Esophagus squamous epithelium (tissue), 4 donors: Measurements from ENCODE around the gene INTS7.

Source experiments
- POLR2A ChIP-seq, 4 donors: fragments of 450-650 bp; IDR thresholded peaks; one replicate each; pipeline ENCODE4 v1.6.1; 2017; ENCODE audit warnings: antibody characterized with exemption in 4 of 4, mild to moderate bottlenecking in 4 of 4, moderate library complexity in 3 of 4
- TF ChIP-seq, protein P1 (sequence below), 6 experiments: fragments of 450-650 bp in 4 of 6; fragments of 200-600 bp in 2 of 6; sonication (generic) in 2 of 6; IDR thresholded peaks; one replicate each; pipeline ENCODE4 v1.5.1; 2016 to 2019; ENCODE audit warnings: antibody characterized with exemption in 6 of 6, mild to moderate bottlenecking in 4 of 6, moderate library complexity in 4 of 6

DNA sequence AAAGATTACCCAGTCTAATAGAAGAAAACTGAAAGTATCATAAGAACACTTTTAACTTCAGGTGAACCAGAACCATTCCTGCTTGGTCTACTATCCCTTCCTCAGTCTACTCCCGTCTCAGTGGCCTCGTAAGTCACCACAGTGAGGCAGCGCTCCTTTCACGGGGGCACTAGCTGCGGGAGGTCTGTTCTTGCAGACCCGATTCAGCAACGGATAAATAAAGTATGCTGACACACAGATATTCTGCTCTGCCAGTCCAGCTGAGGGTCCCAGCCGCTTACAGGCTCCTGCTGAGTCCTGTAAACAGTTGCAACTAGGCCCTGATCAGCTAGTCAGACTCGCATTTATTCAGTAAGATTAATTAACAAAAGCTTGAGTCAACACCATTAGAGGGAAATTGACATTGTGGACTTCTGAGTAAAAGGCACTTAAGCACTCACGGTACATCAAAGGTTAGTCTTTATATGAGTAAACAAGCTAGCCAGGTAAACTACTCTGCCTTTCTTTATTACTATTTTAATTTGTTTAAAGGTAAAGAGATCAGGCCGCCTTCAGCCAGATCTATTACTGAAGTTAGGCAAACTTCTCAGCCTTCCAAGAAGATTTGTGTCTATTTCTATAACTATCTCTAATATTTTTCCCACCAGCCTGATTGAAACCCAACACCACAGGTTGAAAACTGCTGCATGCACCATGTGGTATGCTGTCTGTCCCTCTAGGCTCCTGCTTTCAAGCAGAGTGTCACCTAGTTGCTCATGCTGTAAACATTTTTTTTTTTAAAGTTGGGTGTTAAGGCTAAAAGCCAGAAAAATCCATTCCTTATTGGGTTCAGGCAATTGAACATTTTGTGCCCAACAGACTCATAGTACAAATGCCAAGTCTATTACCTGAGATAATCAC is 87.7 kb downstream of the INTS7 start:
- TF ChIP-seq, protein P1, sequence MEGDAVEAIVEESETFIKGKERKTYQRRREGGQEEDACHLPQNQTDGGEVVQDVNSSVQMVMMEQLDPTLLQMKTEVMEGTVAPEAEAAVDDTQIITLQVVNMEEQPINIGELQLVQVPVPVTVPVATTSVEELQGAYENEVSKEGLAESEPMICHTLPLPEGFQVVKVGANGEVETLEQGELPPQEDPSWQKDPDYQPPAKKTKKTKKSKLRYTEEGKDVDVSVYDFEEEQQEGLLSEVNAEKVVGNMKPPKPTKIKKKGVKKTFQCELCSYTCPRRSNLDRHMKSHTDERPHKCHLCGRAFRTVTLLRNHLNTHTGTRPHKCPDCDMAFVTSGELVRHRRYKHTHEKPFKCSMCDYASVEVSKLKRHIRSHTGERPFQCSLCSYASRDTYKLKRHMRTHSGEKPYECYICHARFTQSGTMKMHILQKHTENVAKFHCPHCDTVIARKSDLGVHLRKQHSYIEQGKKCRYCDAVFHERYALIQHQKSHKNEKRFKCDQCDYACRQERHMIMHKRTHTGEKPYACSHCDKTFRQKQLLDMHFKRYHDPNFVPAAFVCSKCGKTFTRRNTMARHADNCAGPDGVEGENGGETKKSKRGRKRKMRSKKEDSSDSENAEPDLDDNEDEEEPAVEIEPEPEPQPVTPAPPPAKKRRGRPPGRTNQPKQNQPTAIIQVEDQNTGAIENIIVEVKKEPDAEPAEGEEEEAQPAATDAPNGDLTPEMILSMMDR (IDR thresholded peaks at IDR 0.05) = no peak
- no peak for TF ChIP-seq POLR2A (IDR thresholded peaks at IDR 0.05)
